Fibroblast of skin of abdomen (primary cell): Measurements from ENCODE around the gene WDR26.
"Not testable (repeated sequence)": the region's sequence is repeated elsewhere in the genome, so short reads cannot be mapped to it uniquely, and the experiment has no call there.

Experiments used
- DNase-seq: peaks from one replicate; pipeline ENCODE4 v3.0.0-alpha.2; 2013

The WDR26 gene

DNA sequence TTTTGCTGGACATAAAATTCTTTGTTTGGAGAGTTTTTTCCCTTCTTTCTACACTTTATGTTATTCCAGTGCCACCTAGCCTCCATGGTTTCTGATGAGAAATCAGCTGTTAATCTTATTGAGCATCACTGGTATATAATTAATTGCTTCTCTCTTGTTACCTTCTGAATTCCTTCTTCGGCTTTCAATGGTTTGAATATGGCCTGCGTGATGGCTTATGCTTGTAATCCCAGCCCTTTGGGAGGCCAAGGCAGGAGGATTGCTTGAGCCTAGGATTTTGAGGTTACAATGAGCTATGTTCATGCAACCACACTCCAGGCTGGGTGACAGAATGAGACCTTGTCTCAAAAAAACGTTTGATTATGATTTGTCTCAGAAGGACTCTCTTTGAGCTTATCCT, 90.9 kb downstream of the WDR26 start:
- DNase-seq = no peak

DNA sequence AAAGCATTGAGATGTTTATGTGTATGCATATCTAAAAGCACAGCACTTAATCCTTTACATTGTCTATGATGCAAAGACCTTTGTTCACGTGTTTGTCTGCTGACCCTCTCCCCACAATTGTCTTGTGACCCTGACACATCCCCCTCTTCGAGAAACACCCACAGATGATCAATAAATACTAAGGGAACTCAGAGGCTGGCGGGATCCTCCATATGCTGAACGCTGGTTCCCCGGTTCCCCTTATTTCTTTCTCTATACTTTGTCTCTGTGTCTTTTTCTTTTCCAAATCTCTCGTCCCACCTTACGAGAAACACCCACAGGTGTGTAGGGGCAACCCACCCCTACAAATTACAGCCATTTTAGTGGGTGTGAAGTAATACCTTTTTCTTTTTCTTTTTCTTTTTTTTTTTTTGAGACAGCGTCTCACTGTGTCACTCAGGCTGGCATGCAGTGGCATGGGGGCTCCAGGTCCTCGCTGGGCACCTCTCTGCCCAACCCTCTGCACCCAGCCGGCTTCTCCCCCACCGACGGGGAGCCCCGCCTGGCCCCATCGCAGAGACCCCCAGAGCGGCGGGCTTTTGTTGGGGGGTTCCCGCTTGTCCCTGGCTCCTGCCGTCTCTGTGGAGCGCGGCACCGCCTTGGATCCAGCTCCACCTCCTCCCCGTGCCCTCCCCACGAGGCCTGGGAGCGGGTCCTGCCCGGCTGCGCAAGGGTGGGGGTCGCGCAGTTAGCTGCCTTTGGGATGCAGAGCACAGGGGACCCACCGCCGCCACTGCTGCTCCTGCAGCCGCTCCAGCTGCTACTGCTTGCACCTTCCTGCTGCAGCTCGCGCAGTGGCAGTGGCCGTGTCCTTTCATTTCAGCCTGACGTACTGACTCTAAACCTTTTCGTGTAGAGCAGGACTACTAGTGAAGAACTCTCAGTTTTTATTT, 93.9 kb downstream of the WDR26 start:
- not testable (repeated sequence) for DNase-seq

GRCh38 chr1:224339442-224340033, 95.1 kb downstream of the WDR26 start:
- no peak for DNase-seq

GRCh38 chr1:224338150-224338838, 96.3 kb downstream of the WDR26 start:
- DNase-seq = no peak
